ENCODE measurements around the gene DBF4. TPM values are rescaled to one million over a fixed set of nuclear protein-coding genes. Genes with fewer than 3 reads are reported as not detected.

Gene DBF4
- total RNA-seq, 2 experiments from 2014 or later, result 58.1 to 61.9 TPM

DNA sequence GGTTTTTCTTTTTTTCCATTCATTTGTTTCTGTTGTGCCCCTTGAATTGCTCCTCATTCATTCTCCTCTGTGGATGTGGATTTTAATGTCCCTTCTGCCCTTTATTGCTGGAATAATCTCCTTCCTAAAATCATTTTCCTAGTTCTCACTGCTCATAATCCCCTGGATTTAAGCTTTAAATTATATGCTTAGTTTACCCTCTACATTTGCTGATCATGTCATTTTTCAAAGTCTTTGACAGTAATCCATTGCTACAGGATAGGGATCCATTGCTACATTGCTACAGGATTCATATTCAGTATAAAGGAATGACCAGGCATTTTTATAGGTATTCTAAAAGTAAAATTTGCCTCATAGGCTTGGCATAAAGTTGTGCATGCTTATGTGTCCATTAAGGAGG lies 72.1 kb downstream of the DBF4 start:
- POLR2A ChIA-PET, result no interaction called here
- no peak overlapping the region for H3K4me3 Mint-ChIP-seq
- no peaks in the 10 kb centered on the region for H3K36me3 Mint-ChIP-seq (ENCODE audit: low read depth)
- H3K27me3 Mint-ChIP-seq, result no peaks in the 10 kb centered on the region
- Histone ChIP-seq H3K36me3 (ENCODE audit: insufficient read depth, low read length) (no peaks in the 10 kb centered on the region), H3K4me3 (ENCODE audit: low read length) (no peak overlapping the region), H3K27ac (ENCODE audit: low read depth in 1 of 2, low read length in 2 of 2) (no peak overlapping the region), H3K9me3 (ENCODE audit: control insufficient read depth in 1 of 2, insufficient read depth in 1 of 2, low read length in 2 of 2) (no peaks in the 10 kb centered on the region), H3K27me3 (ENCODE audit: control insufficient read depth in 1 of 2, insufficient read depth in 2 of 2, low read length in 2 of 2) (no peaks in the 10 kb centered on the region), H3K4me1 (ENCODE audit: insufficient read depth, low read length) (no peaks in the 10 kb centered on the region)
- ATAC-seq (ENCODE audit: poor library complexity), result no peak
- no peaks in the 10 kb centered on the region for H3K4me1 Mint-ChIP-seq (ENCODE audit: low read depth)
- no peak for DNase-seq
- no peak overlapping the region for H3K27ac Mint-ChIP-seq
- CTCF ChIA-PET, result no interaction called here
- H3K9me3 Mint-ChIP-seq, result peaks cover 2% of the 10 kb centered on the region
- intact Hi-C loops (cut with DNase I, micrococcal nuclease), result no loop called here
- TF ChIP-seq, protein P1, sequence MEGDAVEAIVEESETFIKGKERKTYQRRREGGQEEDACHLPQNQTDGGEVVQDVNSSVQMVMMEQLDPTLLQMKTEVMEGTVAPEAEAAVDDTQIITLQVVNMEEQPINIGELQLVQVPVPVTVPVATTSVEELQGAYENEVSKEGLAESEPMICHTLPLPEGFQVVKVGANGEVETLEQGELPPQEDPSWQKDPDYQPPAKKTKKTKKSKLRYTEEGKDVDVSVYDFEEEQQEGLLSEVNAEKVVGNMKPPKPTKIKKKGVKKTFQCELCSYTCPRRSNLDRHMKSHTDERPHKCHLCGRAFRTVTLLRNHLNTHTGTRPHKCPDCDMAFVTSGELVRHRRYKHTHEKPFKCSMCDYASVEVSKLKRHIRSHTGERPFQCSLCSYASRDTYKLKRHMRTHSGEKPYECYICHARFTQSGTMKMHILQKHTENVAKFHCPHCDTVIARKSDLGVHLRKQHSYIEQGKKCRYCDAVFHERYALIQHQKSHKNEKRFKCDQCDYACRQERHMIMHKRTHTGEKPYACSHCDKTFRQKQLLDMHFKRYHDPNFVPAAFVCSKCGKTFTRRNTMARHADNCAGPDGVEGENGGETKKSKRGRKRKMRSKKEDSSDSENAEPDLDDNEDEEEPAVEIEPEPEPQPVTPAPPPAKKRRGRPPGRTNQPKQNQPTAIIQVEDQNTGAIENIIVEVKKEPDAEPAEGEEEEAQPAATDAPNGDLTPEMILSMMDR (IDR thresholded peaks at IDR 0.05), result no peak

Other genes starting within 250 kb of the DBF4 start
- gene RUNDC3B, start 248.1 kb upstream of the DBF4 start, total RNA-seq, result under 1 TPM; 0.73 to 0.85 TPM
- 10 to 100 TPM in 1 of 2 experiments, 1 to 10 TPM in 1; 9.4 to 11.1 TPM for gene SLC25A40, start 133 bp upstream of the DBF4 start, total RNA-seq
- gene ADAM22, start 57.8 kb downstream of the DBF4 start, total RNA-seq, result under 1 TPM; 0.60 to 0.64 TPM